Measurements from ENCODE around the gene CACNG1. TPM values are rescaled to one million over a fixed set of nuclear protein-coding genes. Genes with fewer than 3 reads are reported as not detected.

CACNG1 gene
- total RNA-seq, 2 donors from 2014 or later: not detected

- no peak for ATAC-seq (ENCODE audit: insufficient number of reproducible peaks, low FRiP score, low read depth)
- Histone ChIP-seq H3K9me3 (no peaks in the 10 kb centered on the region), H3K4me3 (no peak overlapping the region), H3K27me3 (replicated peaks; ENCODE audit: insufficient read depth) (no peaks in the 10 kb centered on the region), H3K36me3 (no peaks in the 10 kb centered on the region), H3K4me1 (ENCODE audit: control insufficient read depth in 1 of 2, low read depth in 2 of 2) (no peaks in the 10 kb centered on the region), H3K27ac (no peak overlapping the region)
- DNase-seq (ENCODE audit: low spot score): no peak
- no peak for TF ChIP-seq CTCF (IDR thresholded peaks at IDR 0.05)
These were observed 24.0 kb upstream of the CACNG1 start for GRCh38 chr17:67020293-67020766.

DNA sequence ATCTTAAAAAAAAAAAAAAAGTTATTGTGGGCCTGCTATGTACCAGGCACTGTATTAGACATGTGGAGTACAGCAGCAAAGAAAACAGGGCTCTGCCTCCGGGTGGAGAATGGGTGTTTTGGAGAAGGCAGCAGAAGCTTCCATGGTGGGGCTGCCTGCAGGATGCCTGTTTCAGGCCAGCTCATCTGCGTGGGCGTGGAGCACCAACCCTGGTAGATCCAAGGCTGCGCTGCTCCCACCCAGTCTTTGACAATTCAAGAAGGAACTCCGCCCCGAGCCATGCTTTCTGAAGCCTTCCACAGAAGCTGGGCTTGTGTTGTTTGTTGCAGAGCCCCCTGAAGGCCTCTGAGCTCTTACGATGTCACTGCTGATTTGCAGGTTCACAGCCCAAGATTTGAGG lies 23.2 kb upstream of the CACNG1 start:
- Histone ChIP-seq H3K4me3 (no peak overlapping the region), H3K4me1 (ENCODE audit: control insufficient read depth in 1 of 2, low read depth in 2 of 2) (no peaks in the 10 kb centered on the region), H3K27ac (no peak overlapping the region), H3K36me3 (no peaks in the 10 kb centered on the region), H3K9me3 (no peaks in the 10 kb centered on the region), H3K27me3 (replicated peaks; ENCODE audit: insufficient read depth) (no peaks in the 10 kb centered on the region)
- no peak for TF ChIP-seq CTCF (IDR thresholded peaks at IDR 0.05)
- no peak for DNase-seq (ENCODE audit: low spot score)
- ATAC-seq (ENCODE audit: insufficient number of reproducible peaks, low FRiP score, low read depth): no peak

DNA sequence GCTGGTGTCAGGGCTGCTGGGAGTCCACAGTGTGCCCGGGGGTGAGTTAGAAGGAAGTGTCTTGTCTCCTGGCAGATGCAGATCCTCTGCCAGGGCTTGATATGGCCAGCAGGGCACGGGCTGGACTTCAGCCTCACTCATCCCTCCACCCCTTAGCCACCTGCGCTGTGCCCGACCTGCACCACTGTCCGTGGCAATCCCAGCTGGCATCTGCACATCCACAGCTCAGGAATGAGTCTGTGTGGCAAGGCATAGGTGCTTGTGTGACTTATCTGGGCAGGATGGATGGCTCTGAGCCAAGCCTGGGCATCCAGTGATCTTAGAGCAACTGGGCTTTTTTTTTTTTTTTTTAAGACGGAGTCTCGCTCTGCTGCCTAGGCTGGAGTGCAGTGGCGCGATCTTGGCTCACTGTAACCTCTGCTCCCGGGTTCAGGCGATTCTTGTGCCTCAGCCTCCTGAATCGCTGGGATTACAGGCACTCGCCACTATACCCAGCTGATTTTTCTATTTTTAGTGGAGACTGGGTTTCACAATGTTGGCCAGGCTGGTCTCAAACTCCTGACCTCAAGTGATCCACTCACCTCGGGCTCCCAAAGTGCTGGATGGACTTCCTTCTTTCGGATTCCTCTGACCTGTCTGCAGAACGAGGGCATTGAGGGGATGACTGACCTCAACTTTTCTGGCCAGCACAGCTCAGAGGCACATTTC lies 22.5 kb upstream of the CACNG1 start:
- DNase-seq (ENCODE audit: low spot score) (no peak), ATAC-seq (ENCODE audit: insufficient number of reproducible peaks, low FRiP score, low read depth) (no peak)
- no peak overlapping the region for H3K27ac ChIP-seq
- no peaks in the 10 kb centered on the region for H3K27me3 ChIP-seq (replicated peaks; ENCODE audit: insufficient read depth)
- TF ChIP-seq CTCF (IDR thresholded peaks at IDR 0.05): no peak
- H3K9me3 ChIP-seq: no peaks in the 10 kb centered on the region
- no peak overlapping the region for H3K4me3 ChIP-seq
- H3K36me3 ChIP-seq: no peaks in the 10 kb centered on the region
- no peaks in the 10 kb centered on the region for H3K4me1 ChIP-seq (ENCODE audit: control insufficient read depth in 1 of 2, low read depth in 2 of 2)

DNA sequence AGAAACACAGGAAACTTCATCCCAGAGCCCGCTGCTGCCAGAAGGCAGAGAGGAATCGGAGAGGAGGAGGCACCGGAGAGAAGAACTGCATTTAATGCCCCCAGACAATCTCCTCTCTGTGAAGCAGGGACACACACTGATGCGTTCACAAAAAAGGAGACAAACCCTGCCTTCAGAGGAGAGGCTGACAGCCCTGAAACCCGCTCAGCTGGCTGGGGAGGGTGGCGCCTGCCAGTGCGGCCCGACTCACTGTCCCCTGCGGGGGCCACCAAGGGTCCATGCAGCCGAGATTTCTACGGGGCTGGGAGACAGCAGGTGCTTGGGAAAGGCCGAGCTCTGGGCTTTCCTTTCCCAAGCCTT lies 21.9 kb upstream of the CACNG1 start:
- Histone ChIP-seq H3K4me3 (no peak overlapping the region), H3K4me1 (ENCODE audit: control insufficient read depth in 1 of 2, low read depth in 2 of 2) (no peaks in the 10 kb centered on the region), H3K27me3 (replicated peaks; ENCODE audit: insufficient read depth) (no peaks in the 10 kb centered on the region), H3K9me3 (no peaks in the 10 kb centered on the region), H3K27ac (no peak overlapping the region), H3K36me3 (no peaks in the 10 kb centered on the region)
- ATAC-seq (ENCODE audit: insufficient number of reproducible peaks, low FRiP score, low read depth): no peak
- no peak for DNase-seq (ENCODE audit: low spot score)
- no peak for TF ChIP-seq CTCF (IDR thresholded peaks at IDR 0.05)

DNA sequence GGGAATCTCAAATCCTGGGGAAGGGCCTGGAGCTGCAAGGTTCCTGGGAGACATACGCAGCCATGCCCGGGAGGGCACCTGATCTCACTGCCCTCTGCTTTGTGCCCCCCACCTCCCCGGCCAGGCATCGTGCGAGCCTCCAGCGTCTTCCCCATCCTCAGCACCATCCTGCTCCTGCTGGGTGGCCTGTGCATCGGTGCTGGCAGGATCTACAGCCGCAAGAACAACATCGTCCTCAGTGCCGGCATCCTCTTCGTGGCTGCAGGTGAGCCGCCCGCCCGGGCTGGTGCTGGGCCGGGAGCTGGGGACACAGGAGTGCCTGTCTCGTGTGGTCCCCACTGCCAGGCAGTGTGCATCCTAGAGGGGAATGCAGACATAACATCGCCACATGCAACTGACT lies 19.6 kb upstream of the CACNG1 start:
- TF ChIP-seq CTCF (IDR thresholded peaks at IDR 0.05): no peak
- H3K9me3 ChIP-seq: no peaks in the 10 kb centered on the region
- H3K27me3 ChIP-seq (replicated peaks; ENCODE audit: insufficient read depth): no peaks in the 10 kb centered on the region
- no peaks in the 10 kb centered on the region for H3K36me3 ChIP-seq
- H3K4me1 ChIP-seq (ENCODE audit: control insufficient read depth in 1 of 2, low read depth in 2 of 2): no peaks in the 10 kb centered on the region
- DNase-seq (ENCODE audit: low spot score): no peak
- ATAC-seq (ENCODE audit: insufficient number of reproducible peaks, low FRiP score, low read depth): no peak
- H3K27ac ChIP-seq: no peak overlapping the region
- H3K4me3 ChIP-seq: no peak overlapping the region
